Stimulated activated CD8-positive, alpha-beta memory T cell treated with anti-CD3 and anti-CD28 coated beads, Interleukin-12 subunit alpha, Interleukin-12 subunit beta, amount 100 ng/mL, for 4 hours (primary cell): ENCODE data around the gene ST8SIA4.
"Not testable (repeated sequence)": the region's sequence is repeated elsewhere in the genome, so short reads cannot be mapped to it uniquely, and the experiment has no call there.

Experiments
- DNase-seq: peaks from one replicate; pipeline ENCODE4 v3.0.0-alpha.2; 2020; ENCODE audit warnings: low read depth

ST8SIA4 gene

DNA sequence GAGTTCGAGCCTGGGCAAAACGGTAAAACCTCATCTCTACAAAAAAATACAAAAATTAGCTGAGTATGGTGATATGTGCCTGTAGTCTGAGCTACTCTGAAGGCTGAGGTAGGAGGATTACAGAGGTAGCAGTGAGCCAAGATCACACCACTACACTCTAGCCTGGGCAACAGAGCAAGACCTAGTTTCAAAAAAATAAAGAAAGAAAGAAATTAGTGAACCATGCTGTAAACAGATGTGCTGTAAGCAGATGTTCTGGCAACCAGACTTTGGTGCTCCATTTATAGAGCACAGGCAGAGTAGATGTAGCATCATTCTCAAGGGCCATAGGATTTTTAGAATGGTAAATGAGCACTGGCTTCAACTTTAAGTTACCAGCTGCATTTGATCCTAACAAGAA, 115.4 kb downstream of the ST8SIA4 start:
- no peak for DNase-seq

DNA sequence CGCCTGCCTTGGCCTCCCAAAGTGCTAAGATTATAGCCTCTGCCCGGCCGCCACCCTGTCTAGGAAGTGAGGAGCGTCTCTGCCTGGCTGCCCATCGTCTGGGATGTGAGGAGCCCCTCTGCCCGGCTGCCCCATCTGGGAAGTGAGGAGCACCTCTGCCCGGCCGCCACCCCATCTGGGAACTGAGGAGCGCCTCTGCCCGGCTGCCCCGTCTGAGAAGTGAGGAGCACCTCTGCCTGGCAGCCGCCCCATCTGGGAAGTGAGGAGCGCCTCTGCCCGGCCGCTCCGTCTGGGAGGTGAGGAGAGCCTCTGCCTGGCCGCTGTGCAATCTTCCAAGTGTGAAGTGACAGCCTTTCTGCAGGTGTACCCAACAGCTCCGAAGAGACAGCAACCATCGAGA, 117.5 kb downstream of the ST8SIA4 start:
- DNase-seq = not testable (repeated sequence)

DNA sequence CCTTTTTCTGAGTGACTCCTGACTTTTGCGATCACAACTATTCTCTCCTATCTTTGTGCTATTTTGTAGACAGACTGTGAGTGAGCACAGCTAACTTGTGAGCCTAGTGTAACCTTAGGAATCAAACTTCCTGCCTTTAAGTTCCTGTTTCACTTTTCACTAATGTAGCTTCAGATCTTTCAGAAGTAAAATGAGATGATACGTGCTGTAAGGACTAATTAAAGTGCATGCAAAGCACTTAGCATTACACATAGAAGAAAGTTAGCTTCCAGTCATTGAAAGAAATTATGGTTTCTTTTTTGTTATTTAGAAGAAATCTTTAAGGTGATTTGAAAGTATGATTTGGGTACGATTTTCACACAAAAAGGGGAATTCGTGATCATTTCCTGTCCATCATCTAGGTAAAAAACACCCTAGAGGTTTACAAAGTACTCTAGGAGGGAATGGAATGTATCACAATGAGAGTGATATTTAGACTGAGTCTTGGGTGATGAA, 122.7 kb downstream of the ST8SIA4 start:
- no peak for DNase-seq

DNA sequence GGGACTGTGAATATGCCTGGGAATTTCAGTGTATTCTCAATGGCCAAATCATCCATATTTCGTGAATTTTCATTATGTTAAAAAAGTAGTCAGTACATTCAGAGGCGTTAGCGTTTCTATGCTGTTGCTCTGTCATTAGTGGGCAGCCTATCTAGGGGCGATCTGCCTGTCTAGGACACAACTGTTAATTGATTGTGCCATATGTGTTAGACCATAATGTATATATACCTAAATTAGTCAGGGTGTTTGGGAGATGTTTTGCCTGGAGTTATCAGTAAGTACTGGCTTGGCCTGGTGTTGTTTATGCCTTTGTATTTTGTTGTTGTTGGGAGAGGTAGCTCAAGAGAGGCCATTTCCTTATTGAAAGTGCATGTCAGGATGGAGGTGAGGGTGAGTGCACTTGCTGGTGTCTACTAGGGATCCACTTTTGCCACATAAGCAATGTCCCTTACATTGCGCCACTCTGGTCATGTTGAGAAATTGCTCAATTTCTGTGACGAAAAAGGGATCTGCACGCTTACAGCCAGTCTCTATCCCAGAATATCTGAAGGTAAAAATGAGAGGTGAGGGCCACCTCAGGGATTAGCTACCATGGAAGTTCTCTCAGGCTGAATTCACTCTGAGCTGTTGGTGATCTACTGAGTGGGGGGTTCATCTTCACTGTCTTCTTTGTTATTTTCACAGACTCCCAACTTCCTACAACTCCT, 123.3 kb downstream of the ST8SIA4 start:
- DNase-seq = no peak

DNA sequence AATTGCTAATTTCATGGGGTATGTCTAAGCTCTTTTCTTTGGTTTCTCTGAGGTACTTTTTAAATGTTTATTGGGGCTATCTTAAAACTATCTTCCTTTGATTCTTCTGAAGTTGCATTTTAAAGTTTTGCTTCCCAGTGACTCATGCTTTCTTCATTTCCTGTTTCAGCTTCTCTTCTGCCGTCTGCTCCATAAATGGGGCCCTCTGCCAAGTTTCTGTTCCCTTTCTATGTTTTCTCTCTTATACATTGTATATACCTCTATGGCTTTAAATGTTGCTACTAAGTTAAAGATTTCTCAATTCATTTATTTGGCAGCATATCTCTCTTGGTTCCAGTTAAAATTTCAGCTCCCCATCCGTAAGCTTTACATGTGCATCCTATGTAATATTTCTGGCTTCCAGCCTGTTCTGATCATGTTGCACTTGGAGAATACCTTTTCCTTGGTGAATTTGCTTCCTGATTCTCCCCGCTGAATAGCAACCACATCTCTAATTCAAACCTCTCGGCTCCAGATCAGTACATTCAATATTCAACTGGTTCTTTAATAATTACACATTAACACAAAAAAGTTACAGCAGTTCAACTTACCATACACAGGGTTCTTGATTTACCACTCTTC, 125.3 kb downstream of the ST8SIA4 start:
- DNase-seq = no peak

DNA sequence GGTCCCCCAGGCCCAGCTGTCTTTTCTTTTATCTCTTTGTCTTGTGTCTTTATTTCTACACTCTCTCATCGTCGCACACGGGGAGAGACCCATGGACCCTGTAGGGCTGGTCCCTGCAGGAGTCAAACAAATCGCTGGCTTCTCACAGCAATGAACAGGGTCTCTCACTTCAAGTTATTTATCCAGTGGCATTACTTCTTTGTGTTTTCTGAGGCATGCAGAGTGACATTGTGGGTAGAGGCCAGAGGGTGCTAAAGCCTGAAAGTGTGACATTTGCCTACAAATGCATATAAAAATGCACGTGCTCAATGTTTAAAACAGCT, 127.6 kb downstream of the ST8SIA4 start:
- DNase-seq = no peak

DNA sequence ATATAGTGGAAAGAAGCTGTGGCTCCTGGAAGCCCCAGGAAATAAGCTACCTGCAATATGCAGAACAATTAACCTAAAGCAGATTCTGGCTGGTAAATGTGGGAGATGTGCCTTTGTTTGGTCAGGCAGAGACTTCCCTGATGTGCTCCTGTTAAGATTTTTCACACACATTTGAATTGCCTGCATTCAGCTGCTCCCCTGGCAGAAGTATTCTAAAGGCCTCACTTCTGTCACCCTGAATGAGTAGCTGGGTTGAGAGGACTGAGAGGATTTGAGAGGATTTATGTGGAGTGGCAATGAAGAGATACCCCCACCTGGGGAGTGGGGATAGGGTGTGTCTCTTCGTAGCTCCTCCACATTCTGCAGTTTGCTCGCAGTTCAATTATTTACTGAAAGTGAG, 130.5 kb downstream of the ST8SIA4 start:
- no peak for DNase-seq

DNA sequence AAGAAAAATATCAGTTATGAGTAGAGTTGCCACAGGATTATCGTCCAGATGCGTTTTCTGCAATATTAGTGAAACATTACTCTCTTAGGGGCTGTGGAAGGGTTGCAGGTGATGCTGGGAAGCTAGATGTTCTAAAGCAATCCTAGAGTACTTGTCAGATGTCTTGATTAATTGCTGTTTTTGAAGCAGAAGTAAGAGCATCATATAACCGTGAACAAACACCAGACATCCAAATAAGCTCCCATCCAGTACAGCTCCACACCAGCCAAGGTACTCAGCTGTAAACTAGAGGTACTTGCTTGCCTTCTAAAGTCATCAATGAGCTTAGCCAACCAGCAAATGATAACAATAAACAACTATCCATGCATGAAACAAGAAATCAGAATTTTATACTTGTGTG, 131.1 kb downstream of the ST8SIA4 start:
- DNase-seq = no peak

DNA sequence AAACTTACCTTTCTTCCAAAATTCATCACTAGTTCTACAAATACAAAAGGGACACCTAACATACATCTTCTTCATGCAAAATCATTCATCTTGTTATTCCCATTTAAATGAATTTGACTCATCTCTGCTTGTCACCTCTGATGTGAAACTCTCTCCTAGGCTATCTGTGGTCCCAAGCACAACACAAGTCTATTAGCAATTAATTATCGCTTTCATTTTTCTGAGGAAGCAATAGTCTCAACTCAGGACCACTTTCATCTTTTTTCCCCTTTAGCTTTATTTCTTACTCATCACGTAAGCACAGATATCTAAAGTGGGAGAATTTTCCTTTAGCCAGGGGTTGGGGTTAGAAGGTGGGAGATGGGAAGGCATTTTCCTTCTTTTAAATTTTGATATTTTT, 131.9 kb downstream of the ST8SIA4 start:
- DNase-seq = no peak

DNA sequence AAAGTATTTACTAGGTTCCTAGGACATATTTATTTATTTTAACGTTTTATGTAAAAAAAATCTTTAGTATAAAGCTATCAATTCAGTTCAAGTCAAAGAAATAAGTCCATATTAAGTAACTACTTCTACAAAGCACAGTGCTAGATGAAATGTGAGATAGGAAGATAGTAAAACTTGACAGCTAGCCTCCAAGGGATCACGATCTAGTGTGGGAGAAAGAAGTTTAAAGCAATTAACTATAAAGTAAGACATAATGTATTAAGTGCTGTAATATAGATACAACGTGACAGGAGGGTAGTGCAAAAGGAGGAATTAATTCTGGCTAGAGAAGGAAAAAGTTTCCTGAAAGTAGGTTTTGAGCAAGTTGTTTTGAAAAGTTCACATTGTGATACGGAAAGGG, 134.9 kb downstream of the ST8SIA4 start:
- no peak for DNase-seq

DNA sequence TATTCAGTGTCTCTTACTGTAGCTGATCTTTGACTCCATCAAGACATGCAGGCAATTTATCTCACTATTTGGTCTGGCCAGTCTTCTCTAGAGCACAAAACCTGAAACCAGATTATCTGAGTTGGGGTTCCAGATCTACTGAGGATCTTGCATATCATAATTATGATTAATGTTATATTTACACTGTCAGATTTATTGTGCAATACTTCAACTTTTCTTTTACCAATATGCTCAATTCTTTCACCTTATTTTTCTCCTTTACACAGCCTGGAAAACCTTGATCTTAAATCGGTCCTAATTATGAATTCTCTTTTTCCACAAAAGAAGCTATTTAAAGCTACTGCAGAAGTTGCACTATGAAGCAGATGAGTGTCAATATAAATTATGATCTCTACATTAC, 140.1 kb downstream of the ST8SIA4 start:
- DNase-seq = no peak

DNA sequence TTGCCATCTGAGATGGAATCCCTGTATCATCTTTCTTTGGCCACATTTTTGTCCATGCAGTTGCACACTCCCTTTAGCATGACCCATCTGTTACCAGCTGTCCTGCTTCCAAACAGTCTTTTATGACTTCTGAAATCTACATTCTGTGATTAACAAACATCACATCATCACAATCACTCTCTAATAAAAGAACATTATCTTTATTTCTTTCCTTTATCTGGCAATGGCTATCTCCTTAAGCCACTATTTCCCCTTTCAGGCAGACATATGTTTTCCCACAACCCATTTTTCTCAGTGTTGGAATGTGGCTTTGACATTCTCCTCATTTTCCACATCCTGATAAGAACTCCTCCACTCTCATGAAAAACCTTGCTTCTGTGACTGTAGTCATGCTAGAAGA, 141.0 kb downstream of the ST8SIA4 start:
- no peak for DNase-seq

DNA sequence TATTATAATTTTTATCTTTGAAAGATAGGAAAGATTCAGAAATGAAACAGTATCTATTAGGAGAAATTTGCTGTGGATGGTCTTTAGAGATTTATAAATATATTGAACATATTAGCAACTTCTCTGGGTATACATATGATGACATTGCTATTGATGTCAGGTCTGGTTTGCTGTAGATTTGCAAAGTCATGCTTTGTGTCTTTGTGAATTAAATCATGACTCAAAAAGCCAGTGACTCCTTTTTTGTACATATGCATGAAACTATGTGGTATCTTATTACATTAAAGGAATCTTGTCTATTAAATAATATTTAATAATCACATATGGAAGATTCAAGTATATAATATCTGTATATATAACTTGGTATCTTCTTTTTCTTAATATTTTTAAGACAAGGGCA, 141.9 kb downstream of the ST8SIA4 start:
- no peak for DNase-seq

DNA sequence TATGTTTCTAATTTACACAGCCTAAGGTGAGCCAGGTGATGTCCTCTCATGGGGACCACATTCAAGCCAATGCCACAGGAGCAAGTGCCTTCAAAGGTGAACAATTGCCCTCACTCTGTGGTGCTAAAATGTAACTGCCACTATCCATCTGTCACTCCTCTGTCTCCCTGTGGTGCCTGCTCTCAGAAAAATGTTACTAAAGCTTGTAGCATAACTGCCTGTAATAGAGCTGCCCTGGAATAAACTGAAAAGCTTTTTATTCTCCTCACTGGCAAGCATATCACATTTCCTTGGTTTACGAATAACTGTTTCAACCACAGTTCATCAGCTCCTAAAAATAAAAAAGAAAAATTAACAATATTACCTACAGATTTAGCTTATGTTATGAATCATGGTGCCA, 142.4 kb downstream of the ST8SIA4 start:
- DNase-seq = no peak

DNA sequence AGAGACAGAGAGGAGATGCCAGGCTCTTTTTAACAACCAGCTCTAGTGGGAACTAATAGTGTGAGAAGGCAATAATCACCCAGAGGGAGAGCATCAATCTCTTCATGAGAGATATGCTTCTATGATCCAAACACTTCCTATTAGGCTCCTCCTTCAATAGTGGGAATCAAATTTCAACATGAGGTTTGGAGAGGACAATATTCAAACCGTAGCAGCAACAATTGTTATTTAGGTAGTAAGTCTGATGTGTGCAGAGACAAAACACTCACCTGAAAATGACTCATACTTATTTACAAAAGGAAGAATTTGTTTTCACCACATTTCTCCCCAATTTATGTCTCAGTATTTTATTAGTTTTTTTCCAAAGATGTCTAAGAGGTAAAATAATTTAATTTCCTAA, 144.3 kb downstream of the ST8SIA4 start:
- no peak for DNase-seq

DNA sequence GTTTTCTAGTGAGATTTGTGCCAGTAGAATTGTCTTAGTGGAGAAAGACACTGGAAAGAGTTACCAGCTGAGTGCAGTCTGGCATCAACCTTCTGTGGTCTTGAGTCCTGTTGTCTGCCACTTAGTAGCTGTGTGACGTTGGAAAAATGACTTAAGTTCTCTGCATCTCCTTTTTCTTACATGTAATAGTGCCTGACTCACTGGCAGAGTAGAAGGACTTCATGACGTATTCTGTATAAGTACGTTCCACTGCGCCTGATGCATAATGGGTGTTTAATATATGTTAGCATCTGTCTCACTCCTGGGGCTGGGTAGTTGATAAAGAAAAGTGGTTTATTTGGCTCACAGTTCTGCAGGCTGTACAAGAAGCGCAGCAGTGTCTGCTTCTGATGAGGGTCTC, 144.8 kb downstream of the ST8SIA4 start:
- no peak for DNase-seq

DNA sequence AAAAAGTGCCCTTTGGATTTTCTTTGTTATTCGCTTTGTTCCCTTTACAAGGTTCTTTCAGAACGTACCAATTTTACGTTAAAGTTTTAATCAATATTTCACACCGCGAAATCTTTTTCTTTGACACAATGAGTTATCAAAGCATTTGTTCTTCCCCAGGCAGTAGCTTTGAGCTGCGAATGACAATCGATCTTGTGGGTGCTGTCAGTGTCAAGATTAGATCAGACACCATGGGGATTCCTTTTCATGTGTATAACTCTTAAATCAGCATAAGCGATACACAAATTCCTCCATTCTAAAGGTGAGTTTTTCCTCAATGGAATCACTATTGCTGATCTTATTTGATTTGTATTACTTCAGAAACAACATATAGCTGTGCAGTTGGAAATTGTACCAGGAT, 145.5 kb downstream of the ST8SIA4 start:
- DNase-seq = no peak
